GM13976 (cell line): Measurements from ENCODE around the gene CAMK2D.

Experiments used
- DNase-seq: peaks from one replicate; pipeline ENCODE4 v3.0.0; 2012; ENCODE audit warnings: low spot score
- in situ Hi-C: fragments of 300-500 bp; cut with MboI; formaldehyde crosslinking; loops from one replicate; pipeline ENCODE4 v1.12.0; 2022; ENCODE audit warnings: low sequenced_read_pairs, mixed read lengths, inconsistent platforms; ENCODE audit not compliant: unreplicated experiment
- TF ChIP-seq, protein P1 (sequence below): IDR thresholded peaks from 2 replicates; pipeline ENCODE4 v1.5.1; 2012; ENCODE audit warnings: borderline replicate concordance, mild to moderate bottlenecking; ENCODE audit not compliant: insufficient read depth; ENCODE audit errors: extremely low read depth, missing control alignments, control extremely low read depth

CAMK2D gene

GRCh38 chr4:113594231-113594556 lies 167.3 kb downstream of the CAMK2D start:
- no peak for DNase-seq
- TF ChIP-seq, protein P1, sequence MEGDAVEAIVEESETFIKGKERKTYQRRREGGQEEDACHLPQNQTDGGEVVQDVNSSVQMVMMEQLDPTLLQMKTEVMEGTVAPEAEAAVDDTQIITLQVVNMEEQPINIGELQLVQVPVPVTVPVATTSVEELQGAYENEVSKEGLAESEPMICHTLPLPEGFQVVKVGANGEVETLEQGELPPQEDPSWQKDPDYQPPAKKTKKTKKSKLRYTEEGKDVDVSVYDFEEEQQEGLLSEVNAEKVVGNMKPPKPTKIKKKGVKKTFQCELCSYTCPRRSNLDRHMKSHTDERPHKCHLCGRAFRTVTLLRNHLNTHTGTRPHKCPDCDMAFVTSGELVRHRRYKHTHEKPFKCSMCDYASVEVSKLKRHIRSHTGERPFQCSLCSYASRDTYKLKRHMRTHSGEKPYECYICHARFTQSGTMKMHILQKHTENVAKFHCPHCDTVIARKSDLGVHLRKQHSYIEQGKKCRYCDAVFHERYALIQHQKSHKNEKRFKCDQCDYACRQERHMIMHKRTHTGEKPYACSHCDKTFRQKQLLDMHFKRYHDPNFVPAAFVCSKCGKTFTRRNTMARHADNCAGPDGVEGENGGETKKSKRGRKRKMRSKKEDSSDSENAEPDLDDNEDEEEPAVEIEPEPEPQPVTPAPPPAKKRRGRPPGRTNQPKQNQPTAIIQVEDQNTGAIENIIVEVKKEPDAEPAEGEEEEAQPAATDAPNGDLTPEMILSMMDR: no peak
- in situ Hi-C loops: no loop called here

- in situ Hi-C loops: no loop called here
- DNase-seq: no peak
- TF ChIP-seq, protein P1: no peak
Observed at GRCh38 chr4:113593400-113594230, 167.9 kb downstream of the CAMK2D start.

DNA sequence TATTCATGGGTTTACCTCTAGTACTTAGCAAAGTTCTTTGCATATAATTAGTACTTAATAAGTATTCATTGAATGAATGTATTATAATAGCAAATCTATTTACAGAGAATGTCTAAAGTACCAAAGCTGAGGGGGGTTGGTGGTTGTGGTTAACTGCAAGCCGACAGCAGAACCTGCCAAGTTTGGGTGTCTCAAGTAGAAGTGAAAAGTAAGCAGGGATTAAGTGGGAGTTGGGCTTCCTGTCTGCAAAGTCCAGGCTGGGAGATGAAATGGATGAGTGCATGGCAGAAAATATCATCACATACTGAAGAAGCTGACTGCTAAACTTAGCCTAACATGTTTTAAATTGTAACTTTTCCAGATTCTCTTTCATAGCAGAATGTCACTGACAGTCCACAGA lies 169.6 kb downstream of the CAMK2D start:
- DNase-seq: no peak
- TF ChIP-seq, protein P1: no peak
- in situ Hi-C loops: no loop called here

DNA sequence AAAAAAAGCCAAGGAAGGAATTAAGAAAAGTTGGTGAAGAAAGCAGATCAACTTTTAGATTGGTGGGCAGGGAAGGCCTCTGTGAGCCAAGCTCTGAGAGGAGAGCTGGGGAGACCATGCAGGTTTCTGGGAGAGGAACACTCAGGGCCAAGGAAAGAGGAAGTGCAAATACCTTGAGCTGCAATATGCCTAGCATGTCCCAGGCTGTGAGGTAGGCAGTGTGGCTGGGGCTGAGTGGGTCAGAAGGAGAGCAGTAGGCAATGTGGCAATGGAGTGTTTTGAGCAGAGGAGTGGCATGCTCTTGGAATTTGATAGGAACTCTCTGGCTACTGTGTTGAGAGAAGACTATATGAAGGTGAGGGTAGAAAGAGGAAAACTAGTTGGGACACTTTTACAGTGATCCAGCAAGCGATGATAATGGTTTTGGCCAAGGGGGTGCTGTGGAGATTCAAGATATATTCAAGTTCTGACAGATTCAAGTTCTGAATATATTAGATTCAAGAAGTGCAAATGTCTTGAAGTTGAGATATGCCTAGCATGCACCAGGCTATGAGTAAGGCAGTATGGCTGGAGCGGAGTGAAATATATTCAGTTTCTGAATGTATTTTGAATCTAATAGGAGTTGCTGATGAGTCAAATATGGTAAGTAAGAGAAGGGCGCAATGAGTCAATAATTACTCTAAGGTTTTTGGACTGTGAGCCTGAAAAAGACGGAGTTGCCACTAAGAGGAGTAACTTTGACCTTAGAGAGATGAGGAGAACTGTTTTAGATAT lies 172.5 kb downstream of the CAMK2D start:
- TF ChIP-seq, protein P1: no peak
- in situ Hi-C loops: no loop called here
- DNase-seq: no peak

GRCh38 chr4:113587640-113588275 lies 173.8 kb downstream of the CAMK2D start:
- DNase-seq: no peak
- in situ Hi-C loops: no loop called here
- TF ChIP-seq, protein P1: no peak

GRCh38 chr4:113587156-113587555 lies 174.4 kb downstream of the CAMK2D start:
- in situ Hi-C loops: no loop called here
- no peak for DNase-seq
- TF ChIP-seq, protein P1: no peak
